GM18873 (cell line): Measurements from ENCODE around the gene CACNA1G.

ENCODE experiments used
- ATAC-seq: cut with Tn5 transposase; IDR thresholded peaks from one replicate; pipeline ENCODE4 v1.9.1; 2021; ENCODE audit warnings: mild to moderate bottlenecking, moderate library complexity, moderate number of reproducible peaks; ENCODE audit not compliant: unreplicated experiment, low FRiP score

The CACNA1G gene

GRCh38 chr17:50585346-50585745, 24.8 kb downstream of the CACNA1G start:
- ATAC-seq, result no peak

GRCh38 chr17:50585891-50586290, 25.4 kb downstream of the CACNA1G start:
- no peak for ATAC-seq

- ATAC-seq, result no peak
These were observed 26.1 kb downstream of the CACNA1G start for GRCh38 chr17:50586421-50587247.

GRCh38 chr17:50587571-50587970, 27.1 kb downstream of the CACNA1G start:
- ATAC-seq, result no peak

- no peak for ATAC-seq
These were observed 28.0 kb downstream of the CACNA1G start for GRCh38 chr17:50588391-50589049.

- ATAC-seq, result no peak
These were observed 28.7 kb downstream of the CACNA1G start for GRCh38 chr17:50589095-50589705.

- ATAC-seq, result no peak
These were observed 30.6 kb downstream of the CACNA1G start for GRCh38 chr17:50590946-50591737.

- ATAC-seq, result no peak
These were observed 32.8 kb downstream of the CACNA1G start for GRCh38 chr17:50593321-50593720.

GRCh38 chr17:50594128-50594823, 33.8 kb downstream of the CACNA1G start:
- ATAC-seq, result no peak

- no peak for ATAC-seq
These were observed 34.4 kb downstream of the CACNA1G start for GRCh38 chr17:50594892-50595291.

- ATAC-seq, result no peak
These were observed 35.9 kb downstream of the CACNA1G start for GRCh38 chr17:50596191-50597037.

GRCh38 chr17:50598487-50598886, 38.0 kb downstream of the CACNA1G start:
- ATAC-seq, result no peak

GRCh38 chr17:50599606-50600005, 39.1 kb downstream of the CACNA1G start:
- no peak for ATAC-seq

- ATAC-seq, result no peak
These were observed 41.4 kb downstream of the CACNA1G start for GRCh38 chr17:50601823-50602375.

- ATAC-seq, result no peak
These were observed 42.3 kb downstream of the CACNA1G start for GRCh38 chr17:50602836-50603235.

GRCh38 chr17:50603340-50603739, 42.8 kb downstream of the CACNA1G start:
- no peak for ATAC-seq

GRCh38 chr17:50604513-50604912, 44.0 kb downstream of the CACNA1G start:
- no peak for ATAC-seq

GRCh38 chr17:50605429-50605828, 44.9 kb downstream of the CACNA1G start:
- ATAC-seq, result no peak
